Measurements from ENCODE around the gene NPC2. TPM values are rescaled to one million over a fixed set of nuclear protein-coding genes. Genes with fewer than 3 reads are reported as not detected.

Gene NPC2
- polyA plus RNA-seq, 2 of the 4 experiments (the other 2 are of a cell fraction) = 97.7 to 457 TPM

DNA sequence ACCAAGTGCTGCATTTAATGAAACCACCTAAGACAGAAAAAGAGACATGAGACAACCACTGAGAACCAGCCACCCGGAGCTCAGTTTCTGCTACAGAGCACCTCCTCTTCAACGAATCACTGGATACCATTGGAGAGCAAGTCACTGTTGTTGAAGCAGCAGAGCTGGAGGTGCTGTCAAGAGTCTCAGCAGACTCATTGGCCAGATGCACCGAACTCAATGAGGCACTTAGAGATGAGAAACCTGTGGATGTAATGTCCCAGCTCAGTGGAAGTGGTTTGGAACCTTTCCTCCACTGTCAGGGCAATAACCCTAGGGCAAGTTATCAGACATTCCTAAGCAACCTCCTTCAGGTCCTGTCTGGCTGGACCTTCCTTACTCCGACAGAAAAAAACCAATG lies 13.1 kb downstream of the NPC2 start:
- no peak overlapping the region for H3K4me3 ChIP-seq
- FAIRE-seq = no peak
- no peak overlapping the region for H3K27ac ChIP-seq
- no peaks in the 10 kb centered on the region for H3K9me3 ChIP-seq
- TF ChIP-seq JUNB (IDR thresholded peaks at IDR 0.05) = no peak
- TF ChIP-seq FOSB (CRISPR knock-in tag; IDR thresholded peaks at IDR 0.05) = no peak
- TF ChIP-seq, protein P1, sequence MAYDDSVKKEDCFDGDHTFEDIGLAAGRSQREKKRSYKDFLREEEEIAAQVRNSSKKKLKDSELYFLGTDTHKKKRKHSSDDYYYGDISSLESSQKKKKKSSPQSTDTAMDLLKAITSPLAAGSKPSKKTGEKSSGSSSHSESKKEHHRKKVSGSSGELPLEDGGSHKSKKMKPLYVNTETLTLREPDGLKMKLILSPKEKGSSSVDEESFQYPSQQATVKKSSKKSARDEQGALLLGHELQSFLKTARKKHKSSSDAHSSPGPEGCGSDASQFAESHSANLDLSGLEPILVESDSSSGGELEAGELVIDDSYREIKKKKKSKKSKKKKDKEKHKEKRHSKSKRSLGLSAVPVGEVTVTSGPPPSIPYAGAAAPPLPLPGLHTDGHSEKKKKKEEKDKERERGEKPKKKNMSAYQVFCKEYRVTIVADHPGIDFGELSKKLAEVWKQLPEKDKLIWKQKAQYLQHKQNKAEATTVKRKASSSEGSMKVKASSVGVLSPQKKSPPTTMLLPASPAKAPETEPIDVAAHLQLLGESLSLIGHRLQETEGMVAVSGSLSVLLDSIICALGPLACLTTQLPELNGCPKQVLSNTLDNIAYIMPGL (CRISPR knock-in tag; IDR thresholded peaks at IDR 0.05; ENCODE audit: borderline replicate concordance) = no peak
- ChIA-PET CTCF (interaction anchor here (0.6 to 6.2 kb wide), 13 partner anchors 9 to 366 kb away, joined by 3 to 67 read pairs (median 9); partner anchors contain the start of genes ISCA2 and NPC2), POLR2A (no interaction called here)
- ATAC-seq = no peak
- WGBS (ENCODE audit: missing lambda C conversion rate) = 65% methylated on average over 4 of the region's 4 CpGs
- DNase-seq (ENCODE audit: low read depth in 1 of 2, low spot score in 1 of 2) = no peak
- H3K4me2 ChIP-seq = no peak overlapping the region
- no peaks in the 10 kb centered on the region for H3K4me1 ChIP-seq

DNA sequence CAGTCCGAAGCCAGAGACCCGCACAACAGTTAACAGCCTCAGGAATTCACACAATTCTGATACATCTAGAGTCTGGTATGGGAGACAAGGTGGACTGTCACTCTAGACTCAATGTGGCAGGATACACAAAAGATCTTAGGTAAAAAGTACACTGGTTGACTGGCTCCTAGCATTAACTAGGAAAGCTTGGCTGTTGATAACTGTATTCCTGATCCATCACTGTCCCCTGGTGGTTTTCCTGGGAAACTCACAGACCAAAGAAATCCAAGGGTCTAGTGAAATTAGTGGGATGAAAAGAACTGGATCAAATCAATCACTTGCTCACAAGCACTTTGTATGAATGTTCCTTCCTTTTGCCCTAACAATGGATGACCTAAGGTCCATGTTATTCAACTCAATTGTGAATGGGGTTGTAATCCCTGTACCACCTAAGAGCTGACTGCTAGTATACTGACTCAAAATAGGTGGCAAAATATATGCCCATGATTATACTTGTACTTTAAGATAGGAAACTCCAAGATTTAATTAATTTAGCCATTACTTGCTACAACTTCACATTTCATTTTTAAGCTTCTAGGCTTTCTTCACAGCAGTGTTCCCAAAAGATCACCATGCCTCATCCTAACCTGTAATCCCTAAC lies 14.0 kb downstream of the NPC2 start:
- DNase-seq (ENCODE audit: low read depth in 1 of 2, low spot score in 1 of 2) = peak; percentile 41 to 46
- WGBS (ENCODE audit: missing lambda C conversion rate) = 94% methylated on average over 2 of the region's 2 CpGs
- Histone ChIP-seq H3K4me1 (no peaks in the 10 kb centered on the region), H3K9me3 (no peaks in the 10 kb centered on the region), H3K4me3 (no peak overlapping the region), H3K4me2 (no peak overlapping the region), H3K27ac (no peak overlapping the region)
- CTCF ChIA-PET = interaction anchor here (0.5 to 6.2 kb wide), 33 partner anchors 9 to 1499 kb away, joined by 3 to 67 read pairs (median 4); partner anchors contain the start of genes ISCA2, NPC2 and VRTN
- FAIRE-seq = no peak
- TF ChIP-seq GATA3 (IDR thresholded peaks at IDR 0.05; ENCODE audit: borderline replicate concordance) (no peak), RAD21 (conservative IDR thresholded peaks at IDR 0.05 in 1 of 2, IDR thresholded peaks at IDR 0.05 in 1 of 2) (peak; percentile 81 to 95), SMC3 (IDR thresholded peaks at IDR 0.05) (peak; percentile 68), ZFP36 (IDR thresholded peaks at IDR 0.05; ENCODE audit: borderline replicate concordance, partially characterized antibody) (no peak)
- TF ChIP-seq, protein P2, sequence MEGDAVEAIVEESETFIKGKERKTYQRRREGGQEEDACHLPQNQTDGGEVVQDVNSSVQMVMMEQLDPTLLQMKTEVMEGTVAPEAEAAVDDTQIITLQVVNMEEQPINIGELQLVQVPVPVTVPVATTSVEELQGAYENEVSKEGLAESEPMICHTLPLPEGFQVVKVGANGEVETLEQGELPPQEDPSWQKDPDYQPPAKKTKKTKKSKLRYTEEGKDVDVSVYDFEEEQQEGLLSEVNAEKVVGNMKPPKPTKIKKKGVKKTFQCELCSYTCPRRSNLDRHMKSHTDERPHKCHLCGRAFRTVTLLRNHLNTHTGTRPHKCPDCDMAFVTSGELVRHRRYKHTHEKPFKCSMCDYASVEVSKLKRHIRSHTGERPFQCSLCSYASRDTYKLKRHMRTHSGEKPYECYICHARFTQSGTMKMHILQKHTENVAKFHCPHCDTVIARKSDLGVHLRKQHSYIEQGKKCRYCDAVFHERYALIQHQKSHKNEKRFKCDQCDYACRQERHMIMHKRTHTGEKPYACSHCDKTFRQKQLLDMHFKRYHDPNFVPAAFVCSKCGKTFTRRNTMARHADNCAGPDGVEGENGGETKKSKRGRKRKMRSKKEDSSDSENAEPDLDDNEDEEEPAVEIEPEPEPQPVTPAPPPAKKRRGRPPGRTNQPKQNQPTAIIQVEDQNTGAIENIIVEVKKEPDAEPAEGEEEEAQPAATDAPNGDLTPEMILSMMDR (IDR thresholded peaks at IDR 0.05) = peak; percentile 78
- POLR2A ChIA-PET = interaction anchor here (1.6 kb wide), 1 partner anchor 14 kb away, joined by 4 read pairs; the partner anchor contains the start of genes ISCA2 and NPC2
- peak; percentile 83 to 87; a peak in 4 of 6 replicates for ATAC-seq

DNA sequence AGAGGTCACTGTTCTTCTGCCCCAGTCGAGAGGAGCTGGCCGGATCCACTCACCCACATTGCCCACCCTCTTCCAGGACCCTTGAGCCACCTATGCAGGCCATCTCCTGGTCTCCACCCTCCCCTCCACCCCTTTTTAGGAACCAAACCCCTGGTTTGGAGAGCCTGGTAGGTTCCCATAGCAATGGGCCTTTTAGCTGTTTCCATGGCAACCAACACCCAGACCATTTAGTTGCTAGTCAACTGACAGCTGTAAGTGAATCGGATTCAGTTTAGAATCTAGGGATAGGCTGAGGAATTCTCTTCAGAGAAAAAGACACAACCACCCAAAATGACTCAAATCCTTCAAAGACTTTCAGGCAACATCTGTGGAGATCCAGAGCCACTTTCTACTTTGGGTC lies 16.5 kb downstream of the NPC2 start:
- CTCF ChIA-PET = interaction anchor here (1.4 to 4.1 kb wide), 3 partner anchors 10 to 118 kb away, joined by 5 to 67 read pairs (median 41); no protein-coding TSS in a partner anchor
- Histone ChIP-seq H3K4me2 (no peak overlapping the region), H3K9me3 (no peaks in the 10 kb centered on the region), H3K4me3 (no peak overlapping the region), H3K27ac (no peak overlapping the region), H3K4me1 (no peaks in the 10 kb centered on the region)
- WGBS (ENCODE audit: missing lambda C conversion rate) = 83% methylated on average over 3 of the region's 3 CpGs
- no peak for DNase-seq (ENCODE audit: low read depth in 1 of 2, low spot score in 1 of 2)
- no peak for ATAC-seq
- FAIRE-seq = no peak
- TF ChIP-seq, protein P2 (IDR thresholded peaks at IDR 0.05) = no peak
- TF ChIP-seq ESRRA (IDR thresholded peaks at IDR 0.05; ENCODE audit: borderline replicate concordance, low read length) = no peak
- POLR2A ChIA-PET = no interaction called here

DNA sequence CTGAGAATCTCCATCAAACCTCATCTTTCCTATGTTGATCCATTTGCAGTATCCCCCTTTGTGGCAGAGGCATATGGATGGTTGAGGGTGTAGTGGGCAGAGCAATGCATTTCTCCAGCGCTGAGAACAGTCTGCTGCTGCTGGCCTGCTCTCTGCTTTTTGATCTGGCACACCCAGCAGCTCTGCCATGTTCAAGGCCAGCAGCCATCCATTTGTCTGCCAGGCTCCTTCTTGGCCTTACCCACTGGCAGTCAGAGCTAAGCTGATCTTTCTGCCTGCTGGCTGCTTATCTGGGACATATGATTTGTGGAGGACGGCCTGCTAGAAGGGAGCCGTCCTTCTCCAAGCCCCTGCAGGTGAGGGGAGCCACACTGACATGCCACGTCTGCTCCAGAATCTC lies 17.0 kb downstream of the NPC2 start:
- CTCF ChIA-PET = interaction anchor here (1.4 kb wide), 1 partner anchor 10 kb away, joined by 5 read pairs; no protein-coding TSS in a partner anchor
- WGBS (ENCODE audit: missing lambda C conversion rate) = 81% methylated on average over 4 of the region's 4 CpGs

More for the DNA sequence above, 17.0 kb downstream of the NPC2 start:
- no peaks in the 10 kb centered on the region for H3K4me1 ChIP-seq
- no peak for TF ChIP-seq CEBPB (IDR thresholded peaks at IDR 0.05)
- TF ChIP-seq, protein P3, sequence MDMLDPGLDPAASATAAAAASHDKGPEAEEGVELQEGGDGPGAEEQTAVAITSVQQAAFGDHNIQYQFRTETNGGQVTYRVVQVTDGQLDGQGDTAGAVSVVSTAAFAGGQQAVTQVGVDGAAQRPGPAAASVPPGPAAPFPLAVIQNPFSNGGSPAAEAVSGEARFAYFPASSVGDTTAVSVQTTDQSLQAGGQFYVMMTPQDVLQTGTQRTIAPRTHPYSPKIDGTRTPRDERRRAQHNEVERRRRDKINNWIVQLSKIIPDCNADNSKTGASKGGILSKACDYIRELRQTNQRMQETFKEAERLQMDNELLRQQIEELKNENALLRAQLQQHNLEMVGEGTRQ (IDR thresholded peaks at IDR 0.05) = no peak
- POLR2A ChIA-PET = no interaction called here
- no peak for FAIRE-seq
- no peak for ATAC-seq
- no peak for DNase-seq (ENCODE audit: low read depth in 1 of 2, low spot score in 1 of 2)
- no peak overlapping the region for H3K27ac ChIP-seq
- H3K4me2 ChIP-seq = no peak overlapping the region
- no peak overlapping the region for H3K4me3 ChIP-seq
- H3K9me3 ChIP-seq = no peaks in the 10 kb centered on the region

All from A549 (cell line).